OCI-LY7 (cell line): ENCODE data around the gene SLIT3. TPM values are rescaled to one million over a fixed set of nuclear protein-coding genes. Genes with fewer than 3 reads are reported as not detected.

Source experiments
- BruUV-seq: library from RNA; stranded (reverse); fragments of 400-500 nt; replicated peaks from 2 replicates; lab custom pipeline; 2021; lab: Mats Ljungman, UMichigan
- CTCF ChIA-PET: fragments of 300-600 bp; sonication (Branson Sonifier 250); formaldehyde crosslinking; loops from one replicate; lab custom pipeline; 2022; ENCODE audit warnings: antibody characterized with exemption; ENCODE audit not compliant: unreplicated experiment; lab: Charles Lee
- POLR2A ChIA-PET: fragments of 300-600 bp; sonication (Branson Sonifier 250); formaldehyde crosslinking; loops from one replicate; lab custom pipeline; 2022; ENCODE audit warnings: antibody characterized with exemption; lab: Charles Lee
- DNase-seq: peaks from one replicate; pipeline ENCODE4 v3.0.0-alpha.2; 2015; ENCODE audit warnings: low spot score
- H2AFZ ChIP-seq: fragments of 200-600 bp; sonication (generic), shearing (Covaris generic); 2 replicates; pipeline ENCODE4 v1.6.1; 2014; ENCODE audit warnings: mild to moderate bottlenecking, antibody characterized with exemption, low read length, moderate library complexity
- H3K27ac ChIP-seq: fragments of 200-600 bp; sonication (generic); 2 replicates; pipeline ENCODE4 v1.5.1; 2014; ENCODE audit warnings: mixed run types, low read depth, mild to moderate bottlenecking, moderate library complexity, low read length, inconsistent platforms; ENCODE audit not compliant: poor library complexity, severe bottlenecking
- H3K36me3 ChIP-seq: fragments of 200-600 bp; sonication (generic); 2 replicates; pipeline ENCODE4 v1.6.1; 2014; ENCODE audit warnings: mild to moderate bottlenecking, antibody characterized with exemption, low read length, moderate library complexity, mixed read lengths; ENCODE audit not compliant: insufficient read depth
- H3K4me1 ChIP-seq: fragments of 200-600 bp; sonication (generic); 2 replicates; pipeline ENCODE4 v1.5.1; 2014; ENCODE audit warnings: mild to moderate bottlenecking, low read length; ENCODE audit not compliant: insufficient read depth, poor library complexity, severe bottlenecking
- H3K4me2 ChIP-seq: fragments of 200-600 bp; sonication (generic); 2 replicates; pipeline ENCODE4 v1.6.1; 2014; ENCODE audit warnings: mild to moderate bottlenecking, low read length
- H3K4me3 ChIP-seq: fragments of 200-600 bp; sonication (generic); 2 replicates; pipeline ENCODE4 v1.5.1; 2014; ENCODE audit warnings: mild to moderate bottlenecking, low read depth, low read length; ENCODE audit not compliant: poor library complexity, severe bottlenecking
- H3K79me2 ChIP-seq: fragments of 200-600 bp; sonication (generic); 2 replicates; pipeline ENCODE4 v1.6.1; 2016; ENCODE audit warnings: low read depth, mild to moderate bottlenecking, low read length, moderate library complexity, mixed read lengths; ENCODE audit not compliant: insufficient read depth
- H3K9me2 ChIP-seq: fragments of 200-600 bp; sonication (generic); 2 replicates; pipeline ENCODE4 v1.6.1; 2016; ENCODE audit warnings: mild to moderate bottlenecking, low read length, mixed read lengths; ENCODE audit not compliant: insufficient read depth
- H3K9me3 ChIP-seq: fragments of 200-600 bp; sonication (generic); 2 replicates; pipeline ENCODE4 v1.6.1; 2014; ENCODE audit warnings: mild to moderate bottlenecking, mixed run types, low read length, mixed read lengths
- H4K20me1 ChIP-seq: fragments of 200-600 bp; sonication (generic); 2 replicates; pipeline ENCODE4 v1.6.1; 2014; ENCODE audit warnings: mild to moderate bottlenecking, antibody characterized with exemption, low read length, moderate library complexity, mixed read lengths; ENCODE audit not compliant: insufficient read depth
- CTCF ChIP-seq: fragments of 200-600 bp; sonication (generic); conservative IDR thresholded peaks from 2 replicates; pipeline ENCODE4 v1.5.1; 2014; ENCODE audit warnings: mild to moderate bottlenecking, antibody characterized with exemption, low read length, moderate library complexity, mixed read lengths
- EZH2phosphoT487 ChIP-seq: fragments of 200-600 bp; sonication (generic); IDR thresholded peaks from 2 replicates; pipeline ENCODE4 v1.6.1; 2018; ENCODE audit warnings: low read depth, borderline replicate concordance, mild to moderate bottlenecking, mixed run types, antibody characterized with exemption, low read length, moderate library complexity, mixed read lengths
- intact Hi-C: fragments of 100-400 bp; cut with micrococcal nuclease; formaldehyde crosslinking; loops from one replicate; pipeline ENCODE4 v1.10.0; 2022; ENCODE audit not compliant: unreplicated experiment
- total RNA-seq, 2 experiments: library from RNA; depleted of rRNA in 1 of 2; stranded (reverse); fragments of >200 nt in 1 of 2; shearing (Covaris generic) in 1 of 2; gene quantifications; 2 replicates each; pipeline ENCODE4 v1.2.3, GENCODE V29; 2014 to 2022

The SLIT3 gene
- total RNA-seq, 2 experiments from 2014 or later = not detected

GRCh38 chr5:169153405-169153804 is 147.5 kb downstream of the SLIT3 start:
- H2AFZ ChIP-seq = no peak overlapping the region
- no peaks in the 10 kb centered on the region for H3K9me2 ChIP-seq
- DNase-seq = no peak
- no peak overlapping the region for H3K4me2 ChIP-seq
- TF ChIP-seq CTCF = no peak
- TF ChIP-seq EZH2phosphoT487 = no peak
- H3K4me3 ChIP-seq = no peak overlapping the region
- ChIA-PET POLR2A (no interaction called here), CTCF (no interaction called here)
- intact Hi-C loops = no loop called here
- no peaks in the 10 kb centered on the region for H3K9me3 ChIP-seq
- H3K36me3 ChIP-seq = no peaks in the 10 kb centered on the region
- no peaks in the 10 kb centered on the region for H4K20me1 ChIP-seq
- no TSS peak for BruUV-seq
- no peaks in the 10 kb centered on the region for H3K79me2 ChIP-seq
- H3K4me1 ChIP-seq = no peaks in the 10 kb centered on the region
- H3K27ac ChIP-seq = no peak overlapping the region

GRCh38 chr5:169152946-169153345 is 148.0 kb downstream of the SLIT3 start:
- Histone ChIP-seq H2AFZ (no peak overlapping the region), H3K4me1 (no peaks in the 10 kb centered on the region), H3K9me3 (no peaks in the 10 kb centered on the region), H3K36me3 (no peaks in the 10 kb centered on the region), H4K20me1 (no peaks in the 10 kb centered on the region), H3K79me2 (no peaks in the 10 kb centered on the region), H3K4me3 (no peak overlapping the region), H3K4me2 (no peak overlapping the region), H3K27ac (no peak overlapping the region), H3K9me2 (no peaks in the 10 kb centered on the region)
- TF ChIP-seq CTCF (no peak), EZH2phosphoT487 (no peak)
- BruUV-seq = no TSS peak
- ChIA-PET CTCF (no interaction called here), POLR2A (no interaction called here)
- intact Hi-C loops = no loop called here
- DNase-seq = no peak

GRCh38 chr5:169152453-169152852 is 148.5 kb downstream of the SLIT3 start:
- Histone ChIP-seq H2AFZ (no peak overlapping the region), H3K4me3 (no peak overlapping the region), H3K9me3 (no peaks in the 10 kb centered on the region), H3K4me2 (no peak overlapping the region), H3K79me2 (no peaks in the 10 kb centered on the region), H4K20me1 (no peaks in the 10 kb centered on the region), H3K9me2 (no peaks in the 10 kb centered on the region), H3K4me1 (no peaks in the 10 kb centered on the region), H3K36me3 (no peaks in the 10 kb centered on the region), H3K27ac (no peak overlapping the region)
- ChIA-PET POLR2A (no interaction called here), CTCF (no interaction called here)
- no peak for DNase-seq
- intact Hi-C loops = no loop called here
- no peak for TF ChIP-seq EZH2phosphoT487
- TF ChIP-seq CTCF = no peak
- no TSS peak for BruUV-seq
